NOMO-1 treated with dmso at 0.1 percent for 144 hours (cell line): ENCODE measurements around the gene RBMS1.

Experiments
- DNase-seq: peaks from one replicate; lab custom pipeline; 2025; ENCODE audit not compliant: unreplicated experiment; lab: John Stamatoyannopoulos, UW

RBMS1 gene, protein sequence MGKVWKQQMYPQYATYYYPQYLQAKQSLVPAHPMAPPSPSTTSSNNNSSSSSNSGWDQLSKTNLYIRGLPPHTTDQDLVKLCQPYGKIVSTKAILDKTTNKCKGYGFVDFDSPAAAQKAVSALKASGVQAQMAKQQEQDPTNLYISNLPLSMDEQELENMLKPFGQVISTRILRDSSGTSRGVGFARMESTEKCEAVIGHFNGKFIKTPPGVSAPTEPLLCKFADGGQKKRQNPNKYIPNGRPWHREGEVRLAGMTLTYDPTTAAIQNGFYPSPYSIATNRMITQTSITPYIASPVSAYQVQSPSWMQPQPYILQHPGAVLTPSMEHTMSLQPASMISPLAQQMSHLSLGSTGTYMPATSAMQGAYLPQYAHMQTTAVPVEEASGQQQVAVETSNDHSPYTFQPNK

GRCh38 chr2:160493227-160494028 lies at the start of gene RBMS1:
TSS of gene RBMS1 (minus strand) at chr2:160493807. CDS start at chr2:160493363, 444 bp downstream.
- no peak for DNase-seq

DNA sequence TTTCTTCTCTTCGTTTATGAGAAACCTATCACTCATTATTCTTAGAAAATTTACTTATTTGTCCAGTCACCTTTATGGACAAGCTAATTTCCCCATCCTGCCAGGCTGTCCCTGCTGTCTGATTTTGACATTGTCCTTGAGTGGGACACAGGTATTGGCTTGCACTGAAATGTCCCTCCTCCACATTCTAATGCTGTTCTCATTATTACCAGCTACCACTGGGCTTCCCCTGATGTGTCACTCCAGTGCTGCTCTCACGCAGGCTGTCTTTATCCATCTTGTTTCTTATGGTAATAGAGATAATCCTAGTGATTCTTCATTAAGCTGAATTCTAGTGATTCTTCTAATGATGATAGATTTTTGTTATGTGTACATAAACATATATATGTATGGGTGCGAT lies 48.1 kb upstream of the RBMS1 start:
- no peak for DNase-seq

DNA sequence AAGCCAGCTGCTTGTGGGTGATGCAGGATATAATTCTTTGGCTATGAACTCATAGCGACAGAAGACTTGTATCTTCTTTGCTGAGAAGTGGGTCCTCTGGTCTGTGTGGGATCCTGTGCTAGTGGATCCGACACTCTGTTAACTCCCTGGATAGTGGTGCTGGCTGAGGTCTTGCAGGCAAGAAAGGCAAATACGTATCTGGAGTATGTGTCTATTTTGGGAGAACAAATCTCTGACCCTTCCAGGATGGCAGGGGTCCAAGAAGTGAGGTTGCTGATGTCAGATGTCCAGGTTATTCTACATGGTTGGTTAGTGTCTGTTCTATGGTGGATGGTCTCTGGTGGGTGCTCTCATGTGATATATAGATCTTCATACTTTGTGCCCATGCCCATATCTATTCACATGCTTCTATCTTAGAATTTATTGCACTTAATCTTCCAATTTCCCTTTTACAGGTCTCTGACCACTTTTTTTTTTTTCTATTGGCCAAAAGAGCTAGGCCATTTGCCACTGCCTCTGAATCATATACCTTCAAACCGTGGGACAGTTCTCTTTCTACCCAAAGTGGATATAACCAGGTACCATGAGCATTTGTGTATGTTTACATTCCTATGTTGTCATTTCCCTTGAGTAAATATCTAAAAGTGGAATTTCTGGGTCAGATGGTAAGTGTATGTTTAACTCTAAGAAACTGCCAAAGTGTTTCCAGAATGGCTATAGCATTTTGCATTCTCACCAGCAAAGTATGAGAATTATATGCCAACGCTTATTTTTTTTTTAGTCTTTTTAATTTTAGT lies 45.1 kb upstream of the RBMS1 start:
- no peak for DNase-seq

GRCh38 chr2:160538115-160538514 lies 44.5 kb upstream of the RBMS1 start:
- DNase-seq: no peak

DNA sequence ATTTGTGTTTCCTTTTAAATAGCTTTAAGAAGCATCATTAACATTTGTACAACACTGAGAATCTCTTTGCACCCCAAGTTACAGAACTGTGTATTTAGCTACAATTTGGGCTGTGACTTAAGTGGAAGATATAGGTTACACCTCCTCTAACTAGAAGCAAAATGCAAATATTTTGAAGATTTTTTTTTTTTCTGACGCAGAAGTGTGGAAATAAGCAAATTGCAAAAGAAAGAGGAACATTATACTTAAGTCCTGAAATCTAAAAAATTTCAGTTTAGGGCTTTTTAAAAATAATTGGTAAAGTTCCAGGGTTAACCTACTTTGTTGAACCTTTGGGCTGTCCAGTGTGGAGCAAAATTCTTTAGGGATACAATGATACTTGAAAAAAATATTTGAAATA lies 41.4 kb upstream of the RBMS1 start:
- no peak for DNase-seq

DNA sequence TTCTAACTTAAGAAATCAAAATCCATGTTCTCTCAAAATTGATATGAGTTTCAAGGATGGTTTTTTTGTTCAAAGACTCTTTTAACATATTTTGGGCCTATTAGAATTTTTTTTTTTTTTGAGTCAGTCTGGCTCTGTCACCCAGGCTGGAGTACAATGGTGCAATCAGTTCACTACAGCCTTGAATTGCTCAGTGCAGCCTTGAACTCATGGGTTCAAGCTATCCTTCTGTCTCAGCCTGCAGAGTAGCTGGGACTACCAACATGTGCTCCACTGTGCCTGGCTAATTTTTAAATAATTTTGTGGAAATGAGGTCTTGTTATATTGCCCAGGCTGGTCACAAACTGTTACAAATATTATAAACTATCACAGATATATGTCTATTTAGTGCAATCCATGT lies 40.6 kb upstream of the RBMS1 start:
- DNase-seq: no peak

DNA sequence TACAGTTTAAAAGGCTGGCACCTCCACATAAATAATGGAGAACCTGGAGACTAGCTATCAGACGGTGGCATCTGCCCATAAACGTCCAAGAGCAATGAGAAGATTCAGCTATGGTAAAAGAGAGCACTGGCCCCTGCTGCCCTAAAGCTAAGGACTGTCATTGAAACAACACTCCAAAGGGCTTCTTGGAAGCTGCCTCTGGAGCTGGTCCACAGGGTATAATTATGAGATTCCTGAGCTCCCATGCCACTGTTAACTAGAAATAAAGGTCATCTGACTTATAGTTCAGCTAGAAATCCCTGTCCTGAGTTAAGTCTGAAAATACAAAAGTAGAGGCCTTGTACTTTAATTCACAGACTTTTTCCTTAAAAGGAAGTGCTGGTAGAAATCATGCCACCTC lies 39.9 kb upstream of the RBMS1 start:
- DNase-seq: no peak

DNA sequence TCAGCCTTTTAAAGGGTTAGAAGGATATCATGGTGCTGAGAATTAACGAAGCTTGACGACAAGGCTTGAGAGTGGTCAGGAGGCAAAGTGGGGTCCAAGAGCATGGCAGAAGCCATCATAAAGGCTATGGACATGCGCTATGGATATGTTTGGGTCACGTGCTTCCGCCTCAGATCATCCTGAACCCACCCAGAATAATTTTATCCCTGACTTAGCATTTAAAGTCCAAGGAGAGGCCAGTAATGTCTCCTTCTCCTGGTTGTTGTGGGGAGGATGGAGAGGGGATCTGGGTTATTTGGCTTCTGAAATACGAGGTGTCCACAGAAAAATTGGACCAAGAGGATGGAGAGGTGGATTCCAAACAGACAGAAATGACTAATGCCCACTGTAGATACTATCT lies 38.8 kb upstream of the RBMS1 start:
- no peak for DNase-seq

- DNase-seq: no peak
These were observed 29.5 kb upstream of the RBMS1 start for GRCh38 chr2:160522951-160523710.

DNA sequence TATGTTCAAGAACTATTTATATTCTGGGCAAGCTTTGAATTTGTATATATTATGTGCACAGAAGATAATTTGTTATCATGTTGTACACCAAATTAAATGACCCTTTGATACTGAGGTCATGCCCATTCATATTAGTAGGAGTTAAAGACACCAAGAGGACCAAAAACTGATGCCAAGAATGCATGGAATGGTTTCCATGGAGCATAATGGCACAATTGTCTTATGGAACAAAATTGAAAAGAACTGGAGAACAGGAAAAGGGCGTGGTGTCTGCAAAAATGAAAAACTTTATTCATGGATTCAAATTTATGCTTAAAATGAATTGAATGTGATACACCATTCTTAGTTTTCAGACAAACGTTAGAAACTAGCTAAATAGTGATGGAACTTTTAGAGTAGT lies 24.1 kb upstream of the RBMS1 start:
- no peak for DNase-seq

- DNase-seq: no peak
These were observed 23.1 kb upstream of the RBMS1 start for GRCh38 chr2:160516547-160517365.

GRCh38 chr2:160515120-160515519 lies 21.5 kb upstream of the RBMS1 start:
- DNase-seq: no peak

DNA sequence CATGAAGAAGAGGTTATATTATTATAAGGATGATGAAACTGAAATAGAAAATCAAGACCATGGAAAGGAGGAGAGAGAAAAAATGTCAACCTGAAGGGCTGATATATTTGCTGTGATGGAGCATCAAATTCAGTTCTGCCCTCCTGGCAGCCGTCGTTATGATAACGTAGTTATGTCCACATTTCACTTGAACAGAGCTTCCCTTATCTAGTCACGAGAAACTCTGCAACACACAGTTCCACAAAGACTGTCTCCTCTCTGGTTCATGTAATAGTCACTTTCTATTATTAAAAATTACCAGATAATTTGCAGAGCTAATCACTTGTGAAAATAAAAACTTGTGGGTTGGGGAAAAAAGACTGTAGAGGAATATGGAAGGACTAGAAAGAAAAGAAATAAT lies 19.5 kb upstream of the RBMS1 start:
- DNase-seq: no peak

DNA sequence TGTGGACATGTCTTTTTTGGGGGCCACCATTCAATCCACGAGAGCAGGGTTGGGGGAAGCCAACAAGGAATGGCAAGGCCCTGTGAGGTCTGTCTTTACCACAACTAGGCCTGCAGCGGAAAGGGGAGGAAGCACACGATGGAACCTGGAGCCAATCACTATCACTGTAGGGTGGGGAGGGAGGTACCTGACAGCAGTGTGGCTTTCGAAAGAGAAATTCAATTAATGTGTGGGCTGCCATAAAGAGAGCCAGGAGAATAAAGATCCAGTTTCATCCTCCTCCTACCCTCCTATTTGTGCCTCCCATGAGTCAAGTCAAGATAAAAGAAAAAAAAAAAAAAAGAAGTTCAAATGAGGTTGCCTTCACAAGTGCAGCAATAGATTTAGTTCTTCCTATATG lies 18.9 kb upstream of the RBMS1 start:
- no peak for DNase-seq

DNA sequence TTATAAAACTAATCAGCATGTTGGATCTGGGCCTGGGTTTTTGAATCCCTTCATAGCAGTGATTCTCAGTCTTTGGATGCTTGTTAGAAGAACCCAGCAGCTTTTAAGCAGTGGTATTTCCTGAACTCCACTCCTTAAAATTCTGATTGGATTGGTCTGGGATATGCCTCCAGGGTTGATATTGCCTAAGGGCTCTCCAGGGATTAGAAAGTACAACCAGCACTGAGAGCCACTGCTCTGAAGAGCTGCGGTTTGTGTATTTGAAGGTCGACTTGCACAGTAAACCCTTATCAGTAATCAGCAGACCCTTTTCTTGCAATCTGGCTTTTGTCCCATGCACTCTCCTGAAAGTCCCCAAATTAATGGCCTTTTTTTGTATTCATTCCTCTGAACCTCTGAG lies 17.0 kb upstream of the RBMS1 start:
- DNase-seq: no peak

- no peak for DNase-seq
These were observed 15.4 kb upstream of the RBMS1 start for GRCh38 chr2:160509016-160509415.

DNA sequence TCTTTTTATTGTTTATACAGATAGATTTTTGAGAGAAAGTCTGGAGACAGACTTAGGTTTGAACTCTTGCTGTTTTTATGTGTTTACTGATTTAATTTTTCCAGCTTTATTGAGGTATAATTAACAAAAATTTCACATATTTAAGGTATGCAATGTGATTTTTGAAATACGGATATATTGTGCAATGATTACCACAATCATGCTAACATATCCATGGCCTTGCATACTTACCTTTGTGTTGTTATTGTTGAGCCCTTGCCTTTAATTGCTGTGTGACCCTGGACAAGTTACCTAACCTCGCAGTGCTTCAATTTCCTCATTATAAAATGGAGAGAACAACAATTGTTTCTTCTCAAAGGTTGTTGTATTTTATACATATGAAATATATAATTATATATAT lies 13.9 kb upstream of the RBMS1 start:
- no peak for DNase-seq

DNA sequence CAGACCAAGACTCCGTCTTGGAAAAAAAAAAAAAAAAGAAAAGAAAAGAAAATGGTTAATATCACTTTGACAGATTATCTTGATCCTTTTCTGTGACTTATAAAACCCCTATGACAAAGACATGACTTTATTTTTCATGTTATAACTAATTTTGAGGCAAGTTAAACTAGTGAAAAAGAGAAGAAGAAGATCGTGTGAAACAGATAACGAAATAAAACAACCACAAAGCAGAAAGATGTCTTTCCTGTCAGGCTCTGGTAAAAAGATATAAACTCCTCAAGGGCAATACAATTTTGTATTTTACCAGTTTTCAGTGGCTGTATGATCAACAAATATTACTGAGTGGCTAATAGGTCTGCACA lies 13.4 kb upstream of the RBMS1 start:
- DNase-seq: no peak

DNA sequence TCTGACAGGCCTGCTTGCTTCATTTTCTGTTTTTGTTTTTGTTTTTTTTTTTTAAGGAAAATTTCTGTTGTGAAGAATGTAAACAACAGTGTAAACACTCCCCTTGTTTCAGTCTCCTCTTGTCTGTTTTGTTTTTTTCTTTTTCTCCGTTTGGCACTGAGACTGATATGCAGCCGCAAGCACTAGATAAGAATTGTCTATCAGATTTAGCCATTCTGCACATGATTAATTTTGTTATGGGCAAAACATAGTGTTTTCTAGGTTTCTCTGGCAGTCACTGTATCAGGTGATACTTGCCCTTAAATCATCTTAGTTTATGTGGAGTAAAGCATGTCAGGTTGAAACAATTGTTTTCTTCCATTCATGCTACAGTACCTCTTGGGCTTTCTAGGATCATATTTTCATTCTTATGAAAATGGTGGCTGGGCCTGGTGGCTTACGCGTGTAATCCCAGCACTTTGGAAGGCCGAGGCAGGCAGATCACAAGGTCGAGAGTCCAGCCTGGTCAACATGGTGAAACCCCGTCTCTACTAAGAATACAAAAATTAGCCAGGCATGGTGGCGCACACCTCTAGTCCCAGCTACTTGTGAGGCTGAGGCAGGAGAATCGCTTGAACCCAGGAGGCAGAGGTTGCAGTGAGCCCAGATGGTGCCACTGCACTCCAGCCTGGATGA lies 12.9 kb upstream of the RBMS1 start:
- no peak for DNase-seq

DNA sequence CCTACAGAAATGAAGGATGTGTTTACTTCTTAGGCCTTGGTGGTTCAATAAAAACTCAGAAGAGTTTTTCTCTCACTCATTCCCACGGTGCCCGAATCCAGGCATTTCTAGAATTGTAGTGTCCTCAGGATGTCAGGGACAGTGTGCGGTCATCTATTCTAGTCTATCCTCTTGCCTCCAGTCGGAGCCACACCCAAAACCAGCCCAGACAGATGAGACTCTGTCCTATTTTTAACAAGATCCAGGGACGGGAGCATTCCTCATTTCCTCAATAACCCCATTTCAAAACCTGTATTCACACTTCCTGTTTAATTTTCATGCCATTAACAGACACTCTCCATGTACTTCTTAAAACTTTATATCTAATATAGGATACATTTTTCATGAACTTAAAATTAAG lies 11.6 kb upstream of the RBMS1 start:
- no peak for DNase-seq
